Measurements from ENCODE around the gene ZCCHC24.

DNA sequence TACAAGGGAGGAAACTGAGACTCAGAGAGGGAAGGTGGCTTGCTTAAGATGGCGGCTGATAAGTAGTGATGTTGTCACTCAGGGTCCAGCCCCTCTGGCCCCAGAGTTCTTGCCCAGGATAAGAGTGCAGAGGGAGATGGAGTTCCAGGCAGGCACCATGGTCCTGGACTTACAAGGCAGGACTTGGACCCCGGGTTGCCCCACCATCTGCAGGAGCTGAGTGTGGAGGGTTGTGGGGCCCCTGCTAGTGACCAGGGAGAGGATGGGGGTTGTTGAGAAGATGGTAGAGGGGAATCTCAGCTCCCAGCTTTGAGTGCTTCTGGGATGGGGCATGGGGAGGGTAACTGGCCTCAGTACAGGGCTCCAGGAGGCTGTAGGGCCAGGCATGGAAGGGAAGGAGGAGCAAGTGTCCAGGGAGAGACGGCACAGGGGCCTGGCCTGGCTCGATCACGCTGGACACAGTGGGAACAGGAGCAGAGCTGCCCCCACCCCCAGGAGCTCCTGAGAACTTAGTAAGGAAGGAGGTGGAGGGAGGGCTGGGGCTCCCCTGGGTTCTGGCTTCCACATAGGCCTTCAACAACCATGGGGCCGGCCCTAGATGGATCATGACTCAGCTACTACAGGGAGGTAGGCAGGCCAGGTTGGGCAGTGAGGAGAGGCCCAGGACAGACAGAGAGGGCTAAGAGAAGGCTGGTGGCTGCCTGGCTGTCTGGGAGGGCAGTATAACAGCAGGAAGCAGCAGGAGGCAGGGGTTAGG, 69.9 kb downstream of the ZCCHC24 start:
- TF ChIP-seq POLR2A (IDR thresholded peaks at IDR 0.05), result no peak
- TF ChIP-seq, protein P1, sequence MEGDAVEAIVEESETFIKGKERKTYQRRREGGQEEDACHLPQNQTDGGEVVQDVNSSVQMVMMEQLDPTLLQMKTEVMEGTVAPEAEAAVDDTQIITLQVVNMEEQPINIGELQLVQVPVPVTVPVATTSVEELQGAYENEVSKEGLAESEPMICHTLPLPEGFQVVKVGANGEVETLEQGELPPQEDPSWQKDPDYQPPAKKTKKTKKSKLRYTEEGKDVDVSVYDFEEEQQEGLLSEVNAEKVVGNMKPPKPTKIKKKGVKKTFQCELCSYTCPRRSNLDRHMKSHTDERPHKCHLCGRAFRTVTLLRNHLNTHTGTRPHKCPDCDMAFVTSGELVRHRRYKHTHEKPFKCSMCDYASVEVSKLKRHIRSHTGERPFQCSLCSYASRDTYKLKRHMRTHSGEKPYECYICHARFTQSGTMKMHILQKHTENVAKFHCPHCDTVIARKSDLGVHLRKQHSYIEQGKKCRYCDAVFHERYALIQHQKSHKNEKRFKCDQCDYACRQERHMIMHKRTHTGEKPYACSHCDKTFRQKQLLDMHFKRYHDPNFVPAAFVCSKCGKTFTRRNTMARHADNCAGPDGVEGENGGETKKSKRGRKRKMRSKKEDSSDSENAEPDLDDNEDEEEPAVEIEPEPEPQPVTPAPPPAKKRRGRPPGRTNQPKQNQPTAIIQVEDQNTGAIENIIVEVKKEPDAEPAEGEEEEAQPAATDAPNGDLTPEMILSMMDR (IDR thresholded peaks at IDR 0.05), result no peak
